ENCODE measurements around the gene ASIC3.

Gene ASIC3

GRCh38 chr7:151088856-151089699 lies 40.7 kb downstream of the ASIC3 start:
- H3K27ac ChIP-seq, result peak overlapping the region; percentile 41 to 95 (median 86)
- H3K4me3 ChIP-seq, result peak overlapping the region; percentile 3 to 83 (median 68)

GRCh38 chr7:151089893-151090730 lies 41.8 kb downstream of the ASIC3 start:
- Histone ChIP-seq H3K27ac (peak overlapping the region; percentile 3 to 95 (median 86)), H3K4me3 (peak overlapping the region in 3 of 7 experiments; percentile 62 to 76 (median 75))

GRCh38 chr7:151091003-151091402 lies 42.7 kb downstream of the ASIC3 start:
- H3K27ac ChIP-seq, result peak overlapping the region in 5 of 21 experiments; percentile 20 to 90 (median 39)
- no peak overlapping the region for H3K4me3 ChIP-seq

- Histone ChIP-seq H3K4me3 (no peak overlapping the region), H3K27ac (peak overlapping the region in 2 of 21 experiments; percentile 20 to 90)
Observed at GRCh38 chr7:151091431-151091830, 43.1 kb downstream of the ASIC3 start.

- Histone ChIP-seq H3K4me3 (no peak overlapping the region), H3K27ac (no peak overlapping the region)
Observed at GRCh38 chr7:151091988-151092387, 43.7 kb downstream of the ASIC3 start.

GRCh38 chr7:151093748-151094147 lies 45.4 kb downstream of the ASIC3 start:
- Histone ChIP-seq H3K27ac (no peak overlapping the region), H3K4me3 (no peak overlapping the region)

- Histone ChIP-seq H3K27ac (no peak overlapping the region), H3K4me3 (no peak overlapping the region)
Observed at GRCh38 chr7:151094675-151095074, 46.3 kb downstream of the ASIC3 start.

- Histone ChIP-seq H3K4me3 (no peak overlapping the region), H3K27ac (no peak overlapping the region)
Observed at GRCh38 chr7:151095123-151095797, 46.9 kb downstream of the ASIC3 start.

- no peak overlapping the region for H3K4me3 ChIP-seq
- H3K27ac ChIP-seq, result no peak overlapping the region
Observed at GRCh38 chr7:151095828-151096475, 47.6 kb downstream of the ASIC3 start.

GRCh38 chr7:151099486-151100211 lies 51.3 kb downstream of the ASIC3 start:
- H3K27ac ChIP-seq, result no peak overlapping the region

GRCh38 chr7:151100921-151101320 lies 52.6 kb downstream of the ASIC3 start:
- Histone ChIP-seq H3K27ac (peak overlapping the region in 1 of 21 experiments; percentile 1), H3K4me3 (no peak overlapping the region)

More at GRCh38 chr7:151099486-151100211, 51.3 kb downstream of the ASIC3 start:
- H3K4me3 ChIP-seq, result no peak overlapping the region

- H3K4me3 ChIP-seq, result no peak overlapping the region
- H3K27ac ChIP-seq, result peak overlapping the region in 1 of 21 experiments; percentile 1
Observed at GRCh38 chr7:151101621-151102396, 53.5 kb downstream of the ASIC3 start.
